ENCODE results near the gene NANOS2. TPM values are rescaled to one million over a fixed set of nuclear protein-coding genes. Genes with fewer than 3 reads are reported as not detected.

Gene NANOS2
- total RNA-seq, 1 donor from 2014 or later, result not detected

GRCh38 chr19:45918721-45919120 is 4.1 kb upstream of the NANOS2 start:
- no peak for DNase-seq (ENCODE audit: low spot score in 2 of 2, unreplicated experiment in 2 of 2)
- Mint-ChIP-seq H3K27ac (no peak overlapping the region), H3K4me1 (no peaks in the 10 kb centered on the region), H3K4me3 (no peak overlapping the region), H3K27me3 (ENCODE audit: low read depth) (peaks cover 22% of the 10 kb centered on the region), H3K9me3 (no peaks in the 10 kb centered on the region), H3K36me3 (no peaks in the 10 kb centered on the region)
- no peak for TF ChIP-seq CTCF (IDR thresholded peaks at IDR 0.05; ENCODE audit: unreplicated experiment)

GRCh38 chr19:45917421-45918091 is 3.0 kb upstream of the NANOS2 start:
- no peaks in the 10 kb centered on the region for H3K36me3 Mint-ChIP-seq
- no peaks in the 10 kb centered on the region for H3K9me3 Mint-ChIP-seq
- no peaks in the 10 kb centered on the region for H3K4me1 Mint-ChIP-seq
- H3K27ac Mint-ChIP-seq, result no peak overlapping the region
- DNase-seq (ENCODE audit: low spot score in 2 of 2, unreplicated experiment in 2 of 2), result no peak
- peaks cover 28% of the 10 kb centered on the region for H3K27me3 Mint-ChIP-seq (ENCODE audit: low read depth)
- no peak overlapping the region for H3K4me3 Mint-ChIP-seq
- no peak for TF ChIP-seq CTCF (IDR thresholded peaks at IDR 0.05; ENCODE audit: unreplicated experiment)

GRCh38 chr19:45911291-45911690 is 3.3 kb downstream of the NANOS2 start:
- Mint-ChIP-seq H3K9me3 (no peaks in the 10 kb centered on the region), H3K27me3 (ENCODE audit: low read depth) (peaks cover 16% of the 10 kb centered on the region), H3K27ac (no peak overlapping the region), H3K36me3 (no peaks in the 10 kb centered on the region), H3K4me1 (no peaks in the 10 kb centered on the region), H3K4me3 (no peak overlapping the region)
- DNase-seq (ENCODE audit: low spot score in 2 of 2, unreplicated experiment in 2 of 2), result no peak
- TF ChIP-seq CTCF (IDR thresholded peaks at IDR 0.05; ENCODE audit: unreplicated experiment), result no peak

GRCh38 chr19:45908956-45909355 is 5.6 kb downstream of the NANOS2 start:
- no peak overlapping the region for H3K4me3 Mint-ChIP-seq
- TF ChIP-seq CTCF (IDR thresholded peaks at IDR 0.05; ENCODE audit: unreplicated experiment), result no peak
- no peaks in the 10 kb centered on the region for H3K36me3 Mint-ChIP-seq
- H3K9me3 Mint-ChIP-seq, result no peaks in the 10 kb centered on the region
- no peak overlapping the region for H3K27ac Mint-ChIP-seq
- no peak for DNase-seq (ENCODE audit: low spot score in 2 of 2, unreplicated experiment in 2 of 2)
- peaks cover 13% of the 10 kb centered on the region for H3K27me3 Mint-ChIP-seq (ENCODE audit: low read depth)
- H3K4me1 Mint-ChIP-seq, result no peaks in the 10 kb centered on the region

GRCh38 chr19:45906221-45906620 is 8.4 kb downstream of the NANOS2 start:
- Mint-ChIP-seq H3K4me1 (no peaks in the 10 kb centered on the region), H3K9me3 (no peaks in the 10 kb centered on the region), H3K36me3 (no peaks in the 10 kb centered on the region), H3K27me3 (ENCODE audit: low read depth) (peaks cover 4% of the 10 kb centered on the region), H3K27ac (no peak overlapping the region), H3K4me3 (no peak overlapping the region)
- TF ChIP-seq CTCF (IDR thresholded peaks at IDR 0.05; ENCODE audit: unreplicated experiment), result no peak
- no peak for DNase-seq (ENCODE audit: low spot score in 2 of 2, unreplicated experiment in 2 of 2)

- peaks cover 8% of the 10 kb centered on the region for H3K36me3 Mint-ChIP-seq
- peaks cover 5% of the 10 kb centered on the region for H3K4me1 Mint-ChIP-seq
- DNase-seq (ENCODE audit: low spot score in 2 of 2, unreplicated experiment in 2 of 2), result no peak
- no peak overlapping the region for H3K4me3 Mint-ChIP-seq
- peaks cover 9% of the 10 kb centered on the region for H3K27me3 Mint-ChIP-seq (ENCODE audit: low read depth)
- TF ChIP-seq CTCF (IDR thresholded peaks at IDR 0.05; ENCODE audit: unreplicated experiment), result no peak
- no peak overlapping the region for H3K27ac Mint-ChIP-seq
- H3K9me3 Mint-ChIP-seq, result no peaks in the 10 kb centered on the region
Observed at GRCh38 chr19:45905011-45905410, 9.6 kb downstream of the NANOS2 start.

Data from mesothelial cell of epicardium (in vitro differentiated cells).